Measurements from ENCODE around the gene F2R. TPM values are rescaled to one million over a fixed set of nuclear protein-coding genes. Genes with fewer than 3 reads are reported as not detected.
A peak's percentile ranks its signal among the peaks of the same experiment; 100 is the strongest.

F2R gene
- total RNA-seq, 1 donor = 14.2 TPM

DNA sequence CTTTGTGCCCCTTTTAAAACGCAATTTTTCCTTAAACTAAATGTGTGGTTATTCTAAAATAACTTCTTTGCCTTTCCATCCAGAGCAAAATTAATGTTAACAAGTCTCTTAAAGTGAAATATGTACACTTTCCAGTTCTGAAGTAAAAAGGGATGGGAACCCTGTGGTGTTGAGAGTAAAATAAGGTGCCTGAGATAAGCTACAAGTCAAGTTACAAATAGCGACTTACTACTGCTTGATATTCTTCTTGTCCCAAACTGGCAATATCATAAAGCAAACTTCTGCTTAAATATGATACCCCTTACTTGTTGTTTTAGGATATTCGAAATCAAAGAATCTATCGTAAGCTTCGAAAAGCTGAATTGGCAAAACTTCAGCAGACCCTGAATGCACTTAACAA lies 18.3 kb upstream of the F2R start:
- H3K27me3 ChIP-seq (ENCODE audit: insufficient read depth, low read length) = no peaks in the 10 kb centered on the region
- no peaks in the 10 kb centered on the region for H3K4me1 ChIP-seq (ENCODE audit: insufficient read depth, low read length)
- no peak overlapping the region for H3K4me3 ChIP-seq (ENCODE audit: low read length)
- no peaks in the 10 kb centered on the region for H3K9me3 ChIP-seq (ENCODE audit: low read depth, low read length)

DNA sequence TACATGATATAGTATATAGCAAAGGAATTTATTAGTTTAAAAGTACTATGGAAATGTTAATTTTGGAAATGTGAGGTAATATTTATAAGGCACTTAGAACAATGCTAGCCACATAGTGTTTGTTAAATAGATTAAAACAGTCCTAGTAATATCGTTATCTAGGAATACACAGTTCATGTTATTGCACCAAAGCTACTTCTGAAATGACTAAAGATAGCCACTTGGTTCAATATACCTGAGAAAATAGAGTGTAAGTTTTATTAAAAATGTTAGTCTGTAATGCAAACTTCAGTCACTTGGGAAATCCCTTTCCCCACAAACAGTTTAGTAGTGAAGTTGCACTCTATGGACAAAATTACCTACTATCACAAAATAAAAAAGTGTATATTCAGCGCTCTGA lies 15.4 kb upstream of the F2R start:
- H3K4me3 ChIP-seq (ENCODE audit: low read length) = no peak overlapping the region
- no peaks in the 10 kb centered on the region for H3K9me3 ChIP-seq (ENCODE audit: low read depth, low read length)
- H3K4me1 ChIP-seq (ENCODE audit: insufficient read depth, low read length) = no peaks in the 10 kb centered on the region
- no peaks in the 10 kb centered on the region for H3K27me3 ChIP-seq (ENCODE audit: insufficient read depth, low read length)

DNA sequence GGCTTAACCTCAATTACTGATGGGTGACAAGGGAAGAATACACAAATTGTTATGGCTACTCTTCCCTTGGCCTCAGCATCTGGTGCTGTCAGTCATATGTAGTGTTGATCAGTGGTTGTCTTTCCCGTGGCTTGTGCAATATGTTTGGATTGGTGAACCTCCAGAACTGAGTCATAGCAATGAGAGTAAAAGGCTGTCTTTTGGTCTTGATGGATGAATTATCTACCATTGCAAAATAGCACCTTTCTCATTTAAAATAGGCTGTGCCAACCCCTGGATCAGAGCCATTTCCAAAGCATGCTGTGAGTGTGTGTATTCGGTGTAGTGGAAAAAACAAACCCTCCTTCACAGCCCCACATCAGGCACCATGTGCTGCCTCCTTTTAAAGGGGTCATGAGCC lies 14.6 kb upstream of the F2R start:
- Histone ChIP-seq H3K4me3 (ENCODE audit: low read length) (no peak overlapping the region), H3K27me3 (ENCODE audit: insufficient read depth, low read length) (no peaks in the 10 kb centered on the region), H3K9me3 (ENCODE audit: low read depth, low read length) (no peaks in the 10 kb centered on the region), H3K4me1 (ENCODE audit: insufficient read depth, low read length) (no peaks in the 10 kb centered on the region)

DNA sequence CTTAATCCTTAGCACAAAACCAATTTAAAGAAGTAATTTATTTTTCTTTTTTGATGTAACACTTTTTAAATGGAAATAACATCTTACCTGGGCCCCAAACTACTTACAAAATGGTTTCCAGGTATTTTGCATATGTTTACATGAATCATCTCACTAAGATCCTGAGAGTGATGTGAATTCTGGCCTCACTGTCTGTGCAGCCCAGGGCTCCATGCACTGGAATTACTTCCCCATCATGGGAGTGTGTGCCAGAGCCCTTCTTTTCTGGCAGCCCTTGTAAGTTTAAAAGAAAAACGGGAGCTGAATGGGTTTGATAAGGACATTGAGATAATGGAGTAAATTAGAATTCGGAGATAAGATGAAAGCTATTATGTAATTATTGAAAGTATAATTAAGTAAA lies 12.2 kb upstream of the F2R start:
- no peaks in the 10 kb centered on the region for H3K9me3 ChIP-seq (ENCODE audit: low read depth, low read length)
- no peaks in the 10 kb centered on the region for H3K4me1 ChIP-seq (ENCODE audit: insufficient read depth, low read length)
- no peaks in the 10 kb centered on the region for H3K27me3 ChIP-seq (ENCODE audit: insufficient read depth, low read length)
- no peak overlapping the region for H3K4me3 ChIP-seq (ENCODE audit: low read length)

DNA sequence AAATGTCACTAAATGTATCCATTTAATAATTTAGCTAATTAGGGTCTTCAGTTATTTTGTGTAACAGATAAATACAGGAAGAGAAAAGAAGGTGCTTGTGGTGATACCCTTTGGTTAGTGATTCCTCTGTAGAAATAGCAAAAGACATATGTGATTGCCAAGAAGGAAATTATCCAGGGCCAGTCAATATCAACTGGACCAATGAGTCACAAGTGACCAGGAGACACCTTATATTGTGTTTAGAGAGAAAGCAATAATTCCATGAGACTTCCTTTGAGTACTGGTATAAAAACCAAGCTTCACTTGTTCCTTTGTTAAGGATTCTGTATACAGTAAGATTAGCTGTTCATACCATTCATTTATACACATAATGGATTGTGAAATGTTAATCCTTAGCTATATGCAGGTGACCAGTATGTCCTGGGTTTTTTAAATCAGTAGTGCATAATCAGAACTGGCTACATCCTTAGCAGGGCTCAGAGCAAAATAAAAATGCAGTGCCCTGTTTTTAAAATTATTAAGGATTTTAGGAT lies 11.7 kb upstream of the F2R start:
- H3K27me3 ChIP-seq (ENCODE audit: insufficient read depth, low read length) = no peaks in the 10 kb centered on the region
- H3K9me3 ChIP-seq (ENCODE audit: low read depth, low read length) = no peaks in the 10 kb centered on the region
- no peaks in the 10 kb centered on the region for H3K4me1 ChIP-seq (ENCODE audit: insufficient read depth, low read length)
- no peak overlapping the region for H3K4me3 ChIP-seq (ENCODE audit: low read length)

DNA sequence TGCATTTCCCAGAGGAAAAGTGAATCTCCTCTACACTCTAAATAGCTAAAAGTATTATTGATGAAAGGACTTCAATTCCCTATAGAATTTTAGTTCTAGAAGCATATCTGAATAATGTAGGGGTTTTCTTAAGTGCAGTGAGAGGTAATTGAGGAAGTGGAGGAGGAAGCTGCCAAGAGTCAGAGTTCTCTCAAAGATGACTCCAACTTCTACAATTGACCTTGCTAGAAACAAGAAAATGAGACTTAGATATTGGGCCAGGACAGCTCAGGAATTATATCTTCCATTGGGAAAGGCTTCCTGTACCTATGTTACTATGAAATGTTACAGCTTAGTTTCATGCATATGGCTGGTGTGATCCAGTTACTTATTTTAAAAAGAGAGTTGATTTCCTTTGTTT lies 10.4 kb upstream of the F2R start:
- Histone ChIP-seq H3K9me3 (ENCODE audit: low read depth, low read length) (no peaks in the 10 kb centered on the region), H3K4me3 (ENCODE audit: low read length) (no peak overlapping the region), H3K27me3 (ENCODE audit: insufficient read depth, low read length) (no peaks in the 10 kb centered on the region)

DNA sequence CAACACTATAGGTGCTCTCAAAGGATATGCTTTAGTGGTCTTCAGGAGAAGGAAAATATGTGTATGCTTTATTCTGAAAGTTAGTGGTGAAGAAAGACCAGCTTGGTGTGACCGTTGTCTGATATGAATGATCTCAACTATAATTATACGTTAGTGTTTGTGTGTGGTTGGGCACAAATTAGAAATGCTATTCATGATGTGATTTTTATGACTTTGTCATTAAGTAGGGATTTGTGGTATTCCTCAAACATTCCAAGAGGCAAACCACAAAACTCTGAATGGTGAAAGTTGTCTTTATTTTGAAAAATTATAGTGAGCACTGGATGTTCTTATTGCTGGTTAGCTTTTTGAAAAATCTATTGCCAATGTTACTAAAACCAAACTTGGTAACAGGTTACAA lies 6.2 kb upstream of the F2R start:
- peaks cover 5% of the 10 kb centered on the region for H3K4me1 ChIP-seq (ENCODE audit: insufficient read depth, low read length)
- peaks cover 5% of the 10 kb centered on the region for H3K27me3 ChIP-seq (ENCODE audit: insufficient read depth, low read length)
- no peaks in the 10 kb centered on the region for H3K9me3 ChIP-seq (ENCODE audit: low read depth, low read length)
- no peak overlapping the region for H3K4me3 ChIP-seq (ENCODE audit: low read length)

More for the DNA sequence above, 10.4 kb upstream of the F2R start:
- H3K4me1 ChIP-seq (ENCODE audit: insufficient read depth, low read length) = no peaks in the 10 kb centered on the region

DNA sequence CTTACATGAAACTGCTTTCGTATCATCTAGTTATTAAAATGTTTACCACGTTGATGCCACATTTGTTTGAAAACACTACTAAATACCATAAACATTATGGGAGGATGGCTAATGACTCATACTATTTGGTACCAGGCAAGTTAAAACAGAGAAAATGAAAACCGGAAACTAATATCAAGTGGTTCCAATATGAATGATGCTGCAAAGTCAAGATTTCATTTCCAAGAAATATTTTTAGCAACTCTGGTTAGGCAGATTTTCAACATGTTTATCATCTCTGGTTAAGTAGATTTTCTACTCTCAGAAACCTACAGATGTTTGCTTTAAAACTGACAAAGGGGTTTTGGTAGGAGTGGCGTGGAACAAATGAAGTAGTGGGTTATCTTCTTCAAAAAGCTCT lies 4.9 kb upstream of the F2R start:
- no peaks in the 10 kb centered on the region for H3K9me3 ChIP-seq (ENCODE audit: low read depth, low read length)
- peaks cover 11% of the 10 kb centered on the region for H3K4me1 ChIP-seq (ENCODE audit: insufficient read depth, low read length)
- peaks cover 8% of the 10 kb centered on the region for H3K27me3 ChIP-seq (ENCODE audit: insufficient read depth, low read length)
- H3K4me3 ChIP-seq (ENCODE audit: low read length) = no peak overlapping the region

DNA sequence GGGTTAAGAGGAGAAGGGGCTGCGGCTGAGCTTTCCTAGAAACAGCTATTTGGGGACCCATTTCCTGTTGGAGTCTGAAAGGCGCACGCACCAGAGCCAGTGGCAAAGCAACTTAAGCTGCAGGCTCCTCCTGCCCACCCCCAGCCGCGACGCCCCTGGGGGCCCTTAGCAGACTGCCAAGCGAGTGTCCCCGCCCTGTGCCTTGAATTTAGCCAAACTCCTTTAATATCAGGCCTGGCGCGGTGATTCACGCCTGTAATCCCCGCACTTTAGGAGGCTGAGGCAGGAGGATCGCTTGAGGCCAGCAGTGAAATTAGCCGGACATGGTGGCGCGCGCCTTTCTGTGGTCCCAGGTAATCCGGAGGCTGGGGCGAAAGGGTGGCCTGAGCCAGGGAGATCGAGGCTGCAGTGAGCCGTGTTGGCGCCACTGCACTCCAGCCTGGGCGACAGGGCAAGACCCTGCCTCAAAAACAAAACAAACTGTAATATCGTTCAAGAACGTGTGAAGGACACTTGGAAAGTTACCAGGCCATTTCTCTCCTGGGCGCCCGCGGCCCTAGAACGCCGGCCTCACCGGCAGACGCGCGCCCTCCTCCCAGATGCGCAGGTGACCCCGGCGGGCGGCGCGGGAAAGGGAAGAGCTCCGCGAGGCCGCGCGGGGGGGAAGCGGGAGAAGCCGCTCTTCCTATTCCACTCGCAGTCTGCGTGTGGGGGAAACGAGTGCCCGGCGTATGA lies 1.0 kb upstream of the F2R start:
- peaks cover 27% of the 10 kb centered on the region for H3K27me3 ChIP-seq (ENCODE audit: insufficient read depth, low read length)
- no peaks in the 10 kb centered on the region for H3K9me3 ChIP-seq (ENCODE audit: low read depth, low read length)
- H3K4me3 ChIP-seq (ENCODE audit: low read length) = peak overlapping the region; percentile 53
- peaks cover 24% of the 10 kb centered on the region for H3K4me1 ChIP-seq (ENCODE audit: insufficient read depth, low read length)

DNA sequence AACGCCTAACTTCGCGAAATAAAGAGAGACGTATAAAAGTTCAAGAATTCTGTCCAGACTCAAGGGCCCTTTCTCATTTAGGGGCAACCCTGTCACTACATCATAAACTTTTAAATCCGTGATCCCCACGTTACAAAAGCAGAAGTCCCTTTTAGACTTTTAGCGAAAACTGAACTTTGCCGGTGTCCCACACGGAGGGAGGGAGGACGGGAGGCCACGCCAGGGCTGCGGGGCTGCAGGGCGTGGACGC lies 515 bp upstream of the F2R start:
- Histone ChIP-seq H3K4me3 (ENCODE audit: low read length) (peak overlapping the region; percentile 53), H3K9me3 (ENCODE audit: low read depth, low read length) (no peaks in the 10 kb centered on the region), H3K27me3 (ENCODE audit: insufficient read depth, low read length) (peaks cover 27% of the 10 kb centered on the region)

DNA sequence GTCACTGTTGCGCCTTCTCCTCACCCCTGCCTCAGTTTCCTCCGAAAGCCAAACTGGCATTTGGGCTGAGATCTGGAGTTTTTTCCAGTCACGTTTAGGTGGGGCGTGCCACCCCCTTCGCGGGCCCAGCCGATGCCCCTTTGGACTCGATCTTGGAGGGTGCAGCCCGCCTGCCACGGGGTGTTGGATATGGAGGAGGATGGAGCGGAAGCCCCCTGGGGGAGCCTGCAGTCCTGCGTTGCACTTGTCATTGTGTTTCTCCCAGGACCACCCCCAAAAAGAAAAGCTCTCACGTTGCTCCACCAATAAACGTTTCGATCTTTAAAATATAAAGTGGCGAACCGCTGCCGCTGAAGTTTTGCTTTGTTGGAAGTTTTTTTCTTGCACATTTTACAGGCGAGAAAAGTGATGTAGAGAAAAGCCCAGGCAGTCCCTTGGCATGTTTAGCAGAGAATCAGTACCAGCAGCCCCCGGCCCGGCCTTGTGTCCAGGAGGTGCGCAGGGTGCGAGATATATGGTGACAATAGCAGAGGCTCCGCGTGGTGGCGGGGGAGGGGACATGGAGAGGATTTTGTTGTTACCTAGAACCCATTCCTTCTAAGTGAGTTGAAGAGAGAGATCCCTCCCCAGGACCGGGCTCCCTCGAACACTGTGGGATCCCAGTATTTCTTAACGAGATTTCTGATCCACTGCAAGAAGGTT lies 681 bp downstream of the F2R start:
- no peaks in the 10 kb centered on the region for H3K9me3 ChIP-seq (ENCODE audit: low read depth, low read length)
- peaks cover 32% of the 10 kb centered on the region for H3K4me1 ChIP-seq (ENCODE audit: insufficient read depth, low read length)
- H3K4me3 ChIP-seq (ENCODE audit: low read length) = peak overlapping the region; percentile 53
- H3K27me3 ChIP-seq (ENCODE audit: insufficient read depth, low read length) = peaks cover 27% of the 10 kb centered on the region

More for the DNA sequence above, 515 bp upstream of the F2R start:
- peaks cover 24% of the 10 kb centered on the region for H3K4me1 ChIP-seq (ENCODE audit: insufficient read depth, low read length)

DNA sequence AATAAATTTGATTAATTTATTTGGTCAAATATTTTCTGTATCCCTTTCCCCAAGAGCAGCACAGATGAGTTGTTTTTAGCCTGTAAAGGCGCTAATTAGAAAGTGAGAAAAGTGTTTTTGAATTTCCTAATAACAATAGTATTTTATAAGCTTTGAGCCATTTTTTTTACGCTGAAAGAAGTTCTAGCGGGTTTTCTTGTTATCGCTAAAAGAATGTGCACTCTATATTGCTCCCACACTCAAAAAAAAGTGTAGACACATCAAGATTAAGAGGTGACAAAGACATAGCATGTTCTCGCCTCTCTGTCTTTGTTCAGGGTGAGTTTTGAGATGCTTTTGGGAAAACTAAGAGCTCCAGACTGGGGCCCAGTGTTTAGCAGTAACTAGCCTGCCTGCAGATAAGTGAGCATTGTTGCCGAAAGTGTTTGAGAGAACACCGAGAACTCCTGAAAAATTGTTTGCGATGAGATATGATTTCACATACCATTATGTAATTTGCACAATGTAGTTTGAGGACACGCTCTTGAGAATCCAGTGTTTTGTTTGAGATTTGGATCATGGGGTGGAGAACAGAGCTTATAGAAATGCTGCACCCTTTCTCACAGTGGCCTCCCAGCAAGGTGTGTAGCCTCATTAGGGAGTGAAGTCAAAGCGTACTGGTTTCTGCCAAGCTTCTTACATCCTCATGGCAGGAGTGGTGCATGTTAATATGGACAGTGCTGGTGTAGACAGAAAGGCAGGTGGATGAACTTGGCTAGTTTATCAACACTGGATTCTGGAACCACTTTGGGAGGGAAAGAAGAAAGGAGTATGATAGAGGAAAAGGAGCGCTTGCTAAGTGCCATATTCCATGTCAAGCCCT lies 1.5 kb downstream of the F2R start:
- Histone ChIP-seq H3K27me3 (ENCODE audit: insufficient read depth, low read length) (peaks cover 27% of the 10 kb centered on the region), H3K4me1 (ENCODE audit: insufficient read depth, low read length) (peaks cover 32% of the 10 kb centered on the region), H3K9me3 (ENCODE audit: low read depth, low read length) (no peaks in the 10 kb centered on the region), H3K4me3 (ENCODE audit: low read length) (peak overlapping the region; percentile 53)

DNA sequence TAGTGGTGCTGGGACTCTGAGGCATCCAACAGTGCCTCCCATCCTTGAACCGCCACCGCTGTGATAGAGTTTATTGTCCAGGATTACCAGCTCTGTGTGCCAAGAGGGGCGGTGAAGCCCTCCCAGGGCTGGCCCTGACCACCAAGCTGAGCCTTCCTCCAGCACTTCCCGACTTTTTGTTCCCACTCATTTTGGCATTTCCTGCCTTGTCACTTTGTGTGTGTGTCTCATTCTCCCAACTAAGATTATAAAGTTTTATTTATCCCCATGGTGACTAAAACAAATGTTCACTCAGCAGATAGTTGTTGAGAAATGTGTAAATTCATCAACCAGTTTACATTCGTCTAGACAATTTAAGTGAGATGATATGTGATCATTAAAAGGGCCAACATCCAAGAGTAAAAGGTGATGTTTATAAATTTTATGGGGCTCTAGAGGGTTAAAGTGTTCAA lies 2.5 kb downstream of the F2R start:
- Histone ChIP-seq H3K4me3 (ENCODE audit: low read length) (no peak overlapping the region), H3K4me1 (ENCODE audit: insufficient read depth, low read length) (peaks cover 32% of the 10 kb centered on the region), H3K27me3 (ENCODE audit: insufficient read depth, low read length) (peaks cover 27% of the 10 kb centered on the region), H3K9me3 (ENCODE audit: low read depth, low read length) (no peaks in the 10 kb centered on the region)

DNA sequence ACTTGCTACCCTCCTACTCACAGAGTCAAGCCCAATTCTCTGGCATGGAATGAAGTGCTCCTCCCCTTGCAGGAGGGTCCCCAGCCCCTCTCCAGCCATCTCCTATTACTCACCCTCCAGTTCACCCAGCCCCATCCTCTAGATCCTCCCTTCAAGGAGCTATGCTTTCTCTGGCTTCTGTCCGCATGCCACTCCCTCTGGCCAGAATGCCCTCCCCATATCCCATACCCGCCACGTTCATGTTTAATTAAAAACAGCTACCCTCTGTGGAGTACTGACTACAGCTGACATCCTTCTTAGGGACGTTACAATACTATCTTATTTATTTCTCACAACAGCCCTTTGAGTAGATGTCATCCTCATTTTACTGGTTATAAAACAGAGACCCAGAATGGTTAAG lies 3.0 kb downstream of the F2R start:
- Histone ChIP-seq H3K27me3 (ENCODE audit: insufficient read depth, low read length) (peaks cover 27% of the 10 kb centered on the region), H3K9me3 (ENCODE audit: low read depth, low read length) (no peaks in the 10 kb centered on the region), H3K4me3 (ENCODE audit: low read length) (no peak overlapping the region), H3K4me1 (ENCODE audit: insufficient read depth, low read length) (peaks cover 32% of the 10 kb centered on the region)

DNA sequence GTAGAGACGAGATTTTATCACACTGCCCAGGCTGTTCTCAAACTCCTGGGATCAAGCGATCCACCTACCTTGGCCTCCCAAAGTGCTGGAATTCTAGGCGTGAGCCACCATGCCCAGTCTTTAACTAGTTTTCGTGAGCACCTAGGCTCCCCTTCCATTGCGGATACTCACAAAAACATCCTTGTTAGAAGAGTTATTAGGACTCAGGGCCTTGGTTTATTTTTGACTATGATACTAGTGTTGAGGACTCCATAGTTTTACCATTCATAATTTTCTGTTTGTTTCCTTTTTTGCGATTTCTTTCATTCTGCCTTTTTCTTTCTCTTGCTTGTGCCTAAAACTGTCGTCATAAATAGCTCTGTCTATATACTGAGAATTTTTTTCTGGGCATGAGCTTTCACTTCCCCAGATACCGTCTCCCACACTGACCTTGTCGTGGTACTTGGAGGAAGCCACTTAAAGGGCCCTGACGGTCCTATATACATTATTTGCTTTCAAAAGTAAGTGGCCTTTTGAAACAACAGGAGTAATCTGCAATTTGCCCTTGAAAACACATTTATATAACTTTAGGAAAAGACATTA lies 5.2 kb downstream of the F2R start:
- peaks cover 21% of the 10 kb centered on the region for H3K4me1 ChIP-seq (ENCODE audit: insufficient read depth, low read length)
- no peaks in the 10 kb centered on the region for H3K9me3 ChIP-seq (ENCODE audit: low read depth, low read length)
- H3K27me3 ChIP-seq (ENCODE audit: insufficient read depth, low read length) = peaks cover 19% of the 10 kb centered on the region
- no peak overlapping the region for H3K4me3 ChIP-seq (ENCODE audit: low read length)

Measured in mononuclear cell (primary cell).